RPMI7951 (cell line): ENCODE data around the gene CIRBP. TPM values are rescaled to one million over a fixed set of nuclear protein-coding genes. Genes with fewer than 3 reads are reported as not detected.

ENCODE experiments used
- DNase-seq: peaks from one replicate; pipeline ENCODE4 v3.0.0-alpha.2; 2012; ENCODE audit warnings: low read depth
- total RNA-seq: library from RNA; depleted of rRNA; stranded (reverse); fragments of >200 nt; shearing (Covaris generic); gene quantifications from 2 replicates; pipeline ENCODE4 v1.2.3, GENCODE V29; 2014; rRNA removed

Gene CIRBP
- total RNA-seq, result 44.2 and 66.8 TPM in 2 replicates

DNA sequence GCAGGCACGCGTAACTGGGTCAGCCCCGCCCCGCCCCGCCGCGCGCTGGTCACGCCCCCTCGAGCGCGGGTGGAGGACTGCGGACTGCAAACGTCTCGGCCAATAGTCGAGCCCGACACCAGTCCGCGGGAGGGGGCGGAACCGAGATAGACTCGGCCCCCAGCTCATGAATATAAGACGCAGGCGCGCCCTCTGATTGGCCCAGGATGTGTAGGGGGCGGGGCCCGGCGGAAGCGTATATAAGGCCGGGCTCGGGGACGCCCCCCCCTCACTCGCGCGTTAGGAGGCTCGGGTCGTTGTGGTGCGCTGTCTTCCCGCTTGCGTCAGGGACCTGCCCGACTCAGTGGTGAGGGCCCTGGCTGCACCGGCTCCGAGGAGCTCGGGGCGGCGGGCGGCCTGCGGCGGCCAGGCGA lies at the start of gene CIRBP:
CIRBP (plus strand) TSS at position 268 of the 413 bp plus-strand sequence. CDS start 1,602 bp downstream, outside the sequence.
- DNase-seq, result peak; percentile 98

DNA sequence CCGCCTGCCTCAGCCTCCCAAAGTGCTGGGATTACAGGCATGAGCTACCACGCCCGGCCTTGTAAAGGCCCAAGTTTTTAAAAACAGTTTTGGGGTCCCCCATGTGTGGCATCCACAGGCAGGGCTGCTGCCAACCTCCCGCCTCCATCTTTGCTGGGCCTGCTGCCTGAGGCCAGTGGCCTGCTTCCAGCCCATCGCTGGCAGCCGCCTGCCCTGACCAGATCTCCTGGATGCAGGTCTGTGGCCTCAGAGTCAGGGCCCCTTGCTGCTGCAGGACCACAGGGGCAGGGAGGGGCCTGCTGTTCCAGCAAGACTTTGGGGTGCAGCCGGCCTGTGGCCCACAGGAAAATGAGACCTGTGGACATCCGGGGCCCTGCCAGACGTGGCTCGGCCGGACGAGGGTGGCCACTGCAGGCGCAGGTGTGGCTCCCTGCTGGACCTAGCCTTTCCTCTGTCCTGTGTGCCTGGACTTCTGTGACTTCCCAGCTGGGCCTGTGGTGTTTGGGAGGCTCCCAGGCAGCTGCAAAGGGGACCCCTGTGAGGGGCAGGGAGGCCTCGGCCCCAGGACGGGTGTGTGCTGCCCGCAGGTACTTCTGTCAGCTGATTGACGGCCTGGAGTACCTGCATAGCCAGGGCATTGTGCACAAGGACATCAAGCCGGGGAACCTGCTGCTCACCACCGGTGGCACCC lies 49.2 kb upstream of the CIRBP start:
- no peak for DNase-seq

DNA sequence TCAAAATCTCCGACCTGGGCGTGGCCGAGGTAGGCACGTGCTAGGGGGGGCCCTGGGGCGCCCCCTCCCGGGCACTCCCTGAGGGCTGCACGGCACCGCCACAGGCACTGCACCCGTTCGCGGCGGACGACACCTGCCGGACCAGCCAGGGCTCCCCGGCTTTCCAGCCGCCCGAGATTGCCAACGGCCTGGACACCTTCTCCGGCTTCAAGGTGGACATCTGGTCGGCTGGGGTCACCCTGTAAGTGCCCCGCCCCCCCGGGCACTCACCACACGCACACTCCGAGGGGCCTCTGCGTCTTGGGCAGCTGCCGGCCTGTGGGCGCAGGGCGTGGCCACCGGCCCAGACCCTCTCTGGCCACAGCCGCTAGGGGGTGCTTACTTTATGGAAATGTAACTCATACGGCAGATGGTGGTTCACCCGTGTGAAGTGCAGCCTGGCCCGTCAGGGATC lies 48.6 kb upstream of the CIRBP start:
- DNase-seq, result no peak

DNA sequence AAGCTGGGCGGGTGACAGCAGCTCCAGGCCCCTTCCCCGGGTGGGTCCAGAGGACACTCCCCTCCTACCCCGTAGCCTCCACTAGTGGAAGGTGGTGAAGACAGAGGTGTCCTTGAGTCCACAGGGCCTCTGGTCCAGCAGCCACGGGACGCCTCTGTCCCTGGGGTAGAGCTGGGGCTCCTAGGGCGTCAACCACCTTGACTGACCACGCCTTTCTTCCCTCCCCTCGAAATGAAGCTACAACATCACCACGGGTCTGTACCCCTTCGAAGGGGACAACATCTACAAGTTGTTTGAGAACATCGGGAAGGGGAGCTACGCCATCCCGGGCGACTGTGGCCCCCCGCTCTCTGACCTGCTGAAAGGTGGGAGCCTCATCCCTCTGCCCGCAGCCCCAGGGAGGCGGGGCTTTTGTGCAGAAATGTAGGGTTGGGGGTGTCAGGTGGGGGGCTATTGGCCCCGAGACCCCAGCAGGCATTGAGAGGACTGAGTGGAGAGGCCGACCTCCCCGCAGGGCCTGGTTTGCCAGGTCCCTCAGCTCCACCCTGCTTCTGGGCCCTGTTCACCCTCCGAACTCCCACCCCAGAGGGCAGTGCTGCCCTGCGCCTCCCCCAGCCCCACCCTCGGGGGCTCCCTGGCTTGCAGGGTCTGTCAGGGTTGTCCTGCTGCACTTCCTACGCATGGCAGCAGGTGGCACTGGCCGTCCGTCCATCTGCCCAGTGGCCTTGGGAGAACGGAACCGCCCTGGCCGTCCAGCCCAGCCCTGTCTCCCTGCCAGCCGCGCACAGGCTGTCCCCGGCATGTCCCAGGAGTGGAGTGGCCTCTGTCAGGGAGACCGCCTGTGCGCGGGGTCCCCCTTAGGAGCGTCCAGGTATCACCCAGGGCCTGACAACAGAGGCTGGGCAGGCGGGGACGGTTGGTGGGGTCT lies 47.9 kb upstream of the CIRBP start:
- peak; percentile 39 for DNase-seq

DNA sequence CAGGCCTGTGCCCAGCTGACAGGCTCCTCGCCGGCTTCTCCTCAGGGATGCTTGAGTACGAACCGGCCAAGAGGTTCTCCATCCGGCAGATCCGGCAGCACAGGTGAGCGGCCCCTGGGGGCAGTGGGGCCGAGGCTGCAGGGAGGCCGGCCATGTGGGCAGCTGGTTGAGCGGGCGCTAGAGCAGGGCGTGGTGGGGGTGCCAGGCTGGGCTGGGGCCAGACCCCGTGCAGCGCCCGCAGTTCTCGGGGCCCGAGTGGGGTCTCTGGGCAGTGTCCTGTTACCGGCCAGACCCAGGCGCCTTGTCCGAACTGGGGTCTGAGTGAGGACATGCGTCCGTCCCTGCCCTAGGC lies 47.3 kb upstream of the CIRBP start:
- no peak for DNase-seq

DNA sequence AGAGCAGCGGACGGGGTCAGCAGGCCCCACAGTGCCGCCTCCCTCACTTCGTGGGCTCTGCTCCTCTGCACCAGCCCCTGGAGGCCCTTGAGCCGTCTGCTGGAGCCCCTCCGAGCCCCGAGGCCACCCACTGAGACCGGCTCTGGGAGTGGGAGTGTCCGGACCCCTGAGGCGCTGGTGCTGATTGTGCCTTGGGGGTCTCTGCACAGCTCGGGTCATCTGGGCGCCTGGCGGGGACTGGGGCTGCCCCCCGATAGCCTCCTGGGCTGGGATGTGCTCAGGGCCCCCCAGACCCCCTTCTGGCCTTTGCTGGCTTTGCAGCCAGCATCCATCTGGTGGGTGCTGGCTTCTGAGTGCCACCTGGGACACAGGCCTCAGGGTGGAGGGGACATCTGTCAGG lies 46.7 kb upstream of the CIRBP start:
- DNase-seq, result no peak

DNA sequence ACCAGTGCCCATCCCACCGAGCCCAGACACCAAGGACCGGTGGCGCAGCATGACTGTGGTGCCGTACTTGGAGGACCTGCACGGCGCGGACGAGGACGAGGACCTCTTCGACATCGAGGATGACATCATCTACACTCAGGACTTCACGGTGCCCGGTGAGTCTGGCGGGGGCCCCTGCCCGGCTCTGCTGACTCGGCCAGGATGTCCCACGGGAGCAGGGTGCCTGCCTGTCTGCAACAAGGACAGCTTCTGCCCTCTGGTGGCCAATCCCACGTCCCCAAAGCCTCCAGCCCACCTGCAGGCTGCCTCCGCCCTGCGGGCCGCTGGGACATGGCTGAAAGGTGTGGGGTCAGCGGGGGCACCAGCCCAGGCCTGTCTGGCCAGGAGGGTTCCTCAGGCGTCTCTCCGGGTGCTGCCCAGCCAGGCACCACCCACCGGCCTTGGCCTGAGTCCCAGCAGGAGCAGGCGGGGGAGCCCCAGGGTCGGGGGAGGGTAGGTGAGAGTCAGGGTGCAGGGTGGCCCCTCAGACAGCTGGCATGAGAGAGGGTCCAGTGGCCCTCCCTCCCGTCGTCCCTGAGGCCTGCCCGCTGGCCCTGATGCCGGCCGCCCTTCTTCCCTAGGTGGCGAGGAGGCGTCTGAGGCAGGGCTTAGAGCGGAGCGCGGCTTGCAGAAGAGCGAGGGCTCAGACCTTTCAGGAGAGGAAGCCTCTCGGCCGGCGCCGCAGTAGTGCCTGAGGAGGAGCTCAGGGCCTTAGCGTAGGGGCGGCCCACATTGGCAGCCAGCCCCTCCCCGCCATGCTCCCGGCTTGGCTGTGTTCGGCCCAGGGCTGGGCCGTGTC lies 45.9 kb upstream of the CIRBP start:
- DNase-seq, result peak; percentile 43

DNA sequence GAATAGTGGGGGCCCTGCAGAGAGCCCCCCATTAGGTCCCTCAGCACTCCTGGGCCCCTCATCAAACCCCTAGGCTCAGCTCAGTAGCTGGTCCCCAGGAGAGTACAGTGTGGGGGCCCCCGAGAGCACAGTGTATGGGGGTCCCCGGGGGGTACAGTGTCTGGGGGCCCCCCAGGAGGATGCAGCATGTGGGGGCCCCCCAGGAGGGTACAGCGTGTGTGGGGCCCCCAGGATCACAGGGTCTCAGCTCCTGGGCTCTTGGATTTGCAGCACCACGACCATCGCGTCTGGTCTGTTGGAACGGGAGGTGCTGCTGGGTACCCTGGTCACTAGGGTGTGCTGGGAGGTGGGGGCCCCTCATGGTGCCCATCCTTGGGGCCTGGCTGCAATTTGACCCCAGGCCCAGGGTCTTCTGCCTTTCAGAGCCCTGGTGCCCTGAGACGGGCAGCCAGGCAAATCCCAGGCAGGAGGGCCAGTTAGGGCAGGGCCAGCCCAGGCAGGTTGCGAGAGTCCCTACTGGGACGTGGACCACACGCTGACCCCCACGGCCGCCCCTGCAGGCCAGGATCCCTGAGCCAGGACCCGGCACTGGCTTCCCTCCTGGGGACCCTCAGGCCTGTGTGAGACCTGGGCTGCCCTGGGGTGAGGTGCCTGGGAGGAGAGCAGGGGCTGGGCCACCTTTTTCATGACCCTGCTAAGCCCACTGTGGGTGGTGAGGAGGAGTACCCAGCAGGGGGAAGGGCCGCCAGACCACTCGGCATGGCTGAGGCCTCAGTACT lies 44.9 kb upstream of the CIRBP start:
- DNase-seq, result no peak

DNA sequence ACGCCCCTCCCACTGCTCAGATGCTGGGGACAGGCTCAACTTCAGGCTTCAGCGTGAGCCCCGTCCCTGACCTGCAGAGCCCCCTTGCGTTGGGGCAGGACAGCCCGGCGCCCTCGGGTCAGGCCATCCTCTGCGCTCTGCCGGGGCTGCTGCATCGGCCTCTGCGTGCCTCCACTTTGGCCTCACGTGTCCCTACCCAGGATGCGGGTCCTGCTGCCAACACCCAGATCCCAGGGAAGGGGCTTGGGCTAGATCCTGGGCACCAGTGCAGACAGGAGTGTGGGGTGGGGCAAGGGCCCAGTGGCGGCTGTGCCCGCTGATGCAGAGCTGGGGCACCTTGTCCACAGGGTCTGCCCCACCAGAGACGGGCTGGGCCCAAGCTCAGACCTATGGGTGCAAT lies 44.3 kb upstream of the CIRBP start:
- no peak for DNase-seq

DNA sequence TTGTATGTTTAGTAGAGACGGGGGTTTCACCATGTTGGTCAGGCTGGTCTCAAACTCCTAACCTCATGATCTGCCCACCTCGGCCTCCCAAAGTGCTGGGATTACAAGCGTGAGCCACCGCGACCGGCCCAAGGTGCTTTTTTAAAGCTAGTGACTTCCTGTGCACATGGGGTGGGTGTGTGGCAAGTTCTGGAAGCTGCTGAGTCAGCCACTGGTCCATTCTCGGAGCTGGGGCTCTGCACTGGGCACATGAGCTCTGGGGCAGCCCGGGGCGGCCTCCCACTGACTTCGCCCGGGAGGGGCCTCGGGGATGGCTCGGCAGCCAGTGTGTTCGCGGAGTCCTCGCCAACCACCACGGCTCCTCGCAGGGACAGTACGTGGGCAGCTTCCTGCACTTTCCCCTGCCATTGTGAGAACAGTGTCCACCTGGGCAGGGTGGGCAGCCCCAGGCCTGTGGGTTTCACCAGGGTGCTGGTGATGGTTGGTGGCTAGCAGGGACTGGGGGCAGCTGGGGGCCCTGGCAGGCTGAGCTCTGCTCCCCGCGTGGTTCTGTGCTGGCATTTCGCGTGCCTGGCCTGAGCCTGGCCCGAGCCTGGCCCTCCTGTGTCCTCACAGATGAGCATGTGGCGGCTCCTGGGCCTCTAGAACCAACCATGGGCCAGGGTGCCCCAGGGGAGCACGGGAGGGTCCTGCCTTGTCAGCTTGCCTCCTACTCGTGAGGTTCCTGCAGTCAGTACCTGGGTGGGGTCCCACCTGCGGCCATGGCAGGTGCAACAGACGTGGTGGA lies 43.5 kb upstream of the CIRBP start:
- no peak for DNase-seq

DNA sequence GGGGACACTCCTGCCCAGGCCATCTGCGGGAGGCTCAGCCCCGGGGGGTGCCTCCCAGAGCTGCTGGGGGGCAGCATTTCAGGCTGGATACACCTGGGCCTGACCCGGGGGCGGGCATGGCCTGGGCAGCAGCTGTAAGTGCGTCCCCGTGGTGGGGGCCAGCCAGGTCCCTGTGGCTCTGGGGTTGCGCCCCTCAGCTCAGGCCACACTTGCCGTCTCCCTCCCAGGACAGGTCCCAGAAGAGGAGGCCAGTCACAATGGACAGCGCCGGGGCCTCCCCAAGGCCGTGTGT lies 43.0 kb upstream of the CIRBP start:
- DNase-seq, result no peak

DNA sequence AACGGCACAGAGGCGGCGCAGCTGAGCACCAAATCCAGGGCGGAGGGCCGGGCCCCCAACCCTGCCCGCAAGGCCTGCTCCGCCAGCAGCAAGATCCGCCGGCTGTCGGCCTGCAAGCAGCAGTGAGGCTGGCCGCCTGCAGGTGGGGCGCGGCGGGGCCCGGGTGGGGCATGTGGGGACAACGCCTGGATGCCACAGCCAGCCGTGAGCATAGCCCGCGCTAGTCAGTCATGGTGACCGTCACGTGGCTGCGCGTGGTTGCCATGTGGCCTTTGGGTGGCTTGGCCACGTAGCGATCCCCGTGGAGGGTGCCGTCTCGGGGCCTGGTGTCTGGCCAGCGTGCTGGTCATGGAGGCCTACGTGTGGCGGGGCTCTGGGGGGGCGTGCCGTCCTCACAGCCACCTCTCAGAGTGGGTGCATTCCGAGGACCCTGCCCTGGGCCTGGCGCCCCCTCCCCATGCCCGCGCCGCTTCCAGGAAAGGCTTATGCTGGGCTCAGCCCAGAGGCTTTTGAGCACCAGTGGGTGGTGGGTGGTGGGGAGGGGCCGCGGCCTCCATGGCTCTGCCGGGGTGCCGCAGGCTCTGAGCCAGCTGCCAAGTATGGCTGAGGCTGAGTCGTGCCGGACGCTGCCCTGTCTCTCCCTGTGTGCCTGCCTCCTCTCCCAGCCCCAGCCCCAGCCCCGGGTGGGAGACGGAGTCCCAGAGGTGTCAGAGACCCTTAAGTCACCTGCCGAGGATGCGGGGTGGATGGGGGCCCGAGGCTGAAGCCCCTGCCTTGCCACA lies 42.4 kb upstream of the CIRBP start:
- no peak for DNase-seq

DNA sequence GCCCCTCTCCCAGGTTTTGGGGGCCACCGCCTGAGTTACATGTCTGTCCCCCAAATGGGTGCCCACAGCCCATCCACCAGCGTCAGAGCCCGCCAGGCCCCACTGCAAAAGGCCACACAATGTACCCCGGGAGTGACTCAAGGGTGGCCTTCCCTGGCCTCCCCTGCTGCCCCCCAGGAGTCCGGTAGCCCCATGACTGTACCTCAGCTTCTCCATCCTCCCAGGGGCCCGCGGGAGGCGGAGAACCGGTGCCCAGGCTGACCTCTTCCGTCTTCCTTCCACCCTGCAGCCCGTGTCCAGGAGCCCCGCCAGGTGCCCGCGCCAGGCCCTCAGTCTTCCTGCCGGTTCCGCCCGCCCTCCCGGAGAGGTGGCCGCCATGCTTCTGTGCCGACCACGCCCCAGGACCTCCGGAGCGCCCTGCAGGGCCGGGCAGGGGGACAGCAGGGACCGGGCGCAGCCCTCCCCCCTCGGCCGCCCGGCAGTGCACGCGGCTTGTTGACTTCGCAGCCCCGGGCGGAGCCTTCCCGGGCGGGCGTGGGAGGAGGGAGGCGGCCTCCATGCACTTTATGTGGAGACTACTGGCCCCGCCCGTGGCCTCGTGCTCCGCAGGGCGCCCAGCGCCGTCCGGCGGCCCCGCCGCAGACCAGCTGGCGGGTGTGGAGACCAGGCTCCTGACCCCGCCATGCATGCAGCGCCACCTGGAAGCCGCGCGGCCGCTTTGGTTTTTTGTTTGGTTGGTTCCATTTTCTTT lies 41.7 kb upstream of the CIRBP start:
- DNase-seq, result no peak

DNA sequence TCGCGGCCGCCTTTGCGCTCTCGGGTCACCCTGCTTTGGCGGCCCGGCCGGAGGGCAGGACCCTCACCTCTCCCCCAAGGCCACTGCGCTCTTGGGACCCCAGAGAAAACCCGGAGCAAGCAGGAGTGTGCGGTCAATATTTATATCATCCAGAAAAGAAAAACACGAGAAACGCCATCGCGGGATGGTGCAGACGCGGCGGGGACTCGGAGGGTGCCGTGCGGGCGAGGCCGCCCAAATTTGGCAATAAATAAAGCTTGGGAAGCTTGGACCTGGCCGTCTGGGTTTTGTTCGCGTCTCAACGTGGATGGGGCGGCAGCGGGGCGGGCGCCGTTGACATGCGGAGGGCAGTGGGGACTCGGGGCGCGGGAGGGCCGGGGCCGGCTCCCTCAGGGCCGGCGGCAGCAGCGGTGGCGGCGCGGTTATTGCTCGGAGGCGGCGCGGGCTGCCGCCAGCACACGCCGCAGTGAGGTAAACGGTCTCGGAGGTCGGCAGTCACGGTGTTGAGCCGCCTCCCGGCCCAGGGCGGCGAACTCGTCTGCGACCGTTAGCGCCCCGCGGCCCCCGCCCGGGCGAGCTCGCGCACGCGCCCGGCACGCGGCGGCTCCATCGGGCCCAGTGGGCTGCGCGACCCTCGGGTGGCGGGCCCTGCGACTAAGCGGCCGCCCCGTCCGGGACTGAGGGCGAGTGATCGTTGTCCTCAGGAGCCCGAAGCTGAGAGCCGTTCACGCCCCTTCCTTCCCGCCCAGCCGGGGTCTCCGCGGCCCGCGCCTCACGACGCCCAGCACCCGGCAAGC lies 40.8 kb upstream of the CIRBP start:
- no peak for DNase-seq

DNA sequence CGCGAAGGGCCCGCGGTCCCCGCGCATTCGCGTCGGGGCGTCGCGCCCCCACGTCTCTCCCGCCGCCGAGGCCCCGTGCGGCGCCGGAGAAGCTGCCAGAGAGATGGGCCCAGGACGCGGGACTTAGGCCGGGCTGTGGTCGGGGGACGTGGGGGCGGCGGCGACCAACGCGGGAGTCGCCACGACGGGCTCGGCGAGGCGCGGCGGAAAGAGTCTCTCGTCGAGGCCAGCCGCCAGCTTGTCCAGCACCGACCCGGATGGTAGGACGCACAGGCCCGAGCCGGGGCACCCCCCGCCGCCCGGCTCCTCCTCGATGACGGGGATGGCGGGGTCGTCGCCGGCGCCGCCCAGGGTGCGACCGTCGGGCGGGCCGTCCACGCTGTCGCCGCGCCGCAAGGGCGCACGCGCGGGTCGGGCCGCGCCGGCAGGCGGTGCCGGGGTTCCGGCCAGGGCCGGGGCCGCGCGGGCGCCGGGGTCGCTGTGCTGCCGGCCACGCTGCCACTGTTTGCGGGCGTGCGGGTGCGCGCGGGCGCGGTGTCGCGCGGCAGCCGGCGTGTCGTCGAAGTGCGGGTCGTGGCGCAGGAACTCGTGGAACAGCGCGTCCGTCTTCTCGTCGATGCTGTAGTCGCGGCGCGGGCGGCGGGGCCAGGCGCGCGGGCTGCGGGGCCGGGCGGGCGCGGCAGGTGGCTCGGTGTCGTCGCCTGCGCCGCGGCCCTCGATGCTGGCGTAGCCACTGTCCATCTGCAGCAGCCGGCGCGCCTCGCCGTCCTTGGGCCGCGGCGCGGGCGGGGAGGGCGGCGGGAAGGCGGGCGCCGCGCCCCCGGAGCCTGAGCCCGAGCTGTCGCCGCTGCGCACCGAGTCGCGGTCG lies 39.8 kb upstream of the CIRBP start:
- no peak for DNase-seq

DNA sequence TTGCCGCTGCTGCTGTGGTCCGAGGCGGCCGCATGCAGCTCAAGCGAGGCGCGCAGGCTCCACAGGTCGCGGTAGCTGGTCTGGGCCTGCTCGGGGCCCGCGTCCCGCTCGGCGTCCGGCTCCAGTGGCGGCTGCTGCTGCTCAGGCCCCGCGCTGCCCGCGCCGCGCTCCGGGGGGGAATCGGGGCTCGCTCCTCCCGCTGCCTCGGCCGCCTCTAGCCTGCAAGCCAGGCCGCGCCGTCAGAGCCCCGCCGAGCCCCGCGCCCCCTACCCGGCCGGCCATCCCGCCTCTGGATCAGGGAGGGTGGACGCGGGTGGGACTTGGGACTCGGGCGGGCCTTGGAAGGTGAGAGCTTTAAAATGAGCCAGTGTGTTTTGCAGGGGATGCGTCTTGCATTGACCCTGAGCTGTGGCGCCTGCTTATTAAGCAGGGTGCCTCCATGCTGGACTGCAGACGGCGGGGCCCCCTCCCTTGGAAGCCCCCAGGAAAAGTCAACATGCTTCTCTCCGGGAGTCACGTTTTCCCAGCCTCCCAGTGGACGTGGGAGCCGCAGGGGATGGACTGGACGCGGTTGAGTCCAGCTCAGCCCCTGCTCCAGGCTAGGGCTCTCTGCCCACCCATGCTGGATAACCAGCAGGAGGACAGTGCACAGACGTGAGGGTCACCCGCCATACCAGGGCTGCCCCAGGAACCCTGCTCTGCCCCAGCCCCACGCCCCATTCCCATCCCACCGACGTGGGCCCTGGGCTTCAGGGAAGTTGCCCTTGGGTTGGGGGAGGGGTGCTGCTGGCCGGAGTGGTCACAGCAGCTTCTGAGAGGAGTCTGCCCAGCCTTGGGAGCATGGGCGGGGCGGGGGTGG lies 39.0 kb upstream of the CIRBP start:
- DNase-seq, result no peak
